ENCODE data around the gene ZNF841.
A peak's percentile ranks its signal among the peaks of the same experiment; 100 is the strongest.
"Not testable (repeated sequence)": the region's sequence is repeated elsewhere in the genome, so short reads cannot be mapped to it uniquely, and the experiment has no call there.

The ZNF841 gene

GRCh38 chr19:52066258-52066863 is 29.2 kb downstream of the ZNF841 start:
- no peak for DNase-seq (ENCODE audit: low read depth in 3 of 3)

- DNase-seq (ENCODE audit: low read depth in 3 of 3), result no peak
Observed at GRCh38 chr19:52065399-52065798, 30.2 kb downstream of the ZNF841 start.

GRCh38 chr19:52056480-52056879 is 39.1 kb downstream of the ZNF841 start:
- not testable (repeated sequence) for DNase-seq (ENCODE audit: low read depth in 3 of 3)

- DNase-seq (ENCODE audit: low read depth in 3 of 3), result not testable (repeated sequence)
Observed at GRCh38 chr19:52051736-52052135, 43.8 kb downstream of the ZNF841 start.

- peak; percentile 62 to 63 (median 62) for DNase-seq (ENCODE audit: low read depth in 3 of 3)
Observed at GRCh38 chr19:52048555-52049501, 46.7 kb downstream of the ZNF841 start, which contains the start of gene ZNF432. Gene ZNF432 (minus strand): TSS chr19:52048838. CDS start chr19:52046868, 1,970 bp downstream.

- no peak for DNase-seq (ENCODE audit: low read depth in 3 of 3)
Observed at GRCh38 chr19:52039169-52039568, 56.4 kb downstream of the ZNF841 start.

- no peak for DNase-seq (ENCODE audit: low read depth in 3 of 3)
Observed at GRCh38 chr19:52034051-52034728, 61.4 kb downstream of the ZNF841 start.

GRCh38 chr19:52028780-52029123 is 66.8 kb downstream of the ZNF841 start:
- no peak for DNase-seq (ENCODE audit: low read depth in 3 of 3)

GRCh38 chr19:52028027-52028779 is 67.4 kb downstream of the ZNF841 start, which contains the start of gene ZNF614:
Gene ZNF614 (minus strand): TSS chr19:52028379. CDS start chr19:52025745, 2,634 bp downstream.
- peak; percentile 63 to 79 (median 76) for DNase-seq (ENCODE audit: low read depth in 3 of 3)

GRCh38 chr19:52026255-52026990 is 69.1 kb downstream of the ZNF841 start:
- not testable (repeated sequence) for DNase-seq (ENCODE audit: low read depth in 3 of 3)

GRCh38 chr19:52024478-52024877 is 71.1 kb downstream of the ZNF841 start:
- not testable (repeated sequence) for DNase-seq (ENCODE audit: low read depth in 3 of 3)

- no peak for DNase-seq (ENCODE audit: low read depth in 3 of 3)
Observed at GRCh38 chr19:52022193-52022592, 73.4 kb downstream of the ZNF841 start.

- DNase-seq (ENCODE audit: low read depth in 3 of 3), result no peak
Observed at GRCh38 chr19:52020506-52020905, 75.1 kb downstream of the ZNF841 start.

Measured in stimulated activated CD4-positive, alpha-beta T cell treated with anti-CD3 and anti-CD28 coated beads, TNF-alpha, amount 100 ng/mL, for 48 hours (primary cell).